H1 (cell line): Measurements from ENCODE around the gene DNAI1. TPM values are rescaled to one million over a fixed set of nuclear protein-coding genes. Genes with fewer than 3 reads are reported as not detected.

Experiments used
- CHD2 ChIP-seq: IDR thresholded peaks from 2 replicates; pipeline ENCODE4 v1.6.1; 2012; ENCODE audit warnings: low read length, improper control_type of control experiment
- CTBP2 ChIP-seq: IDR thresholded peaks from 2 replicates; pipeline ENCODE4 v1.7.0; 2011; ENCODE audit warnings: borderline replicate concordance, mild to moderate bottlenecking, moderate library complexity, mixed read lengths, low read length; ENCODE audit not compliant: insufficient read depth, insufficient read length
- polyA plus RNA-seq, 7 experiments: library from polyadenylated mRNA; depleted of rRNA in 3 of 7; stranded (reverse) in 5 of 7; unstranded in 2 of 7; fragments of >200 nt in 5 of 7; fragments of 200-250 nt in 2 of 7; gene quantifications; 1 replicate in 5 of 7; 2 replicates in 1 of 7; 4 replicates in 1 of 7; pipeline versions ENCODE4 v1.2.1 to v1.2.3, GENCODE V29; 2011 to 2013; ENCODE audit warnings: missing spikeins in 2 of 7, mixed read lengths in 2 of 7
- total RNA-seq: library from RNA; stranded (reverse); fragmentation: NEBNext Ultra II Directional; extraction: Animal tissue kit (Norgen Biotek cat#: 25700); gene quantifications from 2 replicates; pipeline ENCODE4 v1.2.1, GENCODE V29; 2021
- TF ChIP-seq, protein P1 (sequence below): fragments of 300-600 bp; sonication (generic); IDR thresholded peaks from 2 replicates; pipeline ENCODE4 v1.7.1; 2012; ENCODE audit warnings: low read length, moderate library complexity, mild to moderate bottlenecking, inconsistent platforms; ENCODE audit not compliant: insufficient replicate concordance

DNAI1 gene
- total and polyA plus RNA-seq, 2 of the 8 experiments (the other 6 are each of a cell fraction or from before 2014, with no cell fraction given): 0.37 to 0.54 TPM

DNA sequence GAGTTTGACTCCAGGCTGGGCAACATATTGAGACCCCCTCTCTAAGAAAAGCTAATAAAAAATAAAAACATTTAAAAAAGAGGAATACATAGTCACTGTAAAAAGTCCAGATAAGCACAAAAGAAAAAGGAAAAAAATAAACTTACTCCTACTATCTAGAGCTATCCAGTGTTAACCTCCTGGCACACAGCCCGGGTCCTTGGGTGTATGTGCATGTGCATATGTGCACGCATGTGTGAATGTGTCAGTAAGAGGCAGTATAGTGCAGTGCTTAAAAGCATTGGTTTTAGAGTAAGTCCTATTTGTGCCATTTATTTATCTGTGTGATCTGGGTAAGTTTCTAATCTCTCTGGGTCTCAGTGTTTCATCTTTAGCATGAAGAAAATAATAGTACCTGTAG is 26.9 kb upstream of the DNAI1 start (continued):
- TF ChIP-seq, protein P1, sequence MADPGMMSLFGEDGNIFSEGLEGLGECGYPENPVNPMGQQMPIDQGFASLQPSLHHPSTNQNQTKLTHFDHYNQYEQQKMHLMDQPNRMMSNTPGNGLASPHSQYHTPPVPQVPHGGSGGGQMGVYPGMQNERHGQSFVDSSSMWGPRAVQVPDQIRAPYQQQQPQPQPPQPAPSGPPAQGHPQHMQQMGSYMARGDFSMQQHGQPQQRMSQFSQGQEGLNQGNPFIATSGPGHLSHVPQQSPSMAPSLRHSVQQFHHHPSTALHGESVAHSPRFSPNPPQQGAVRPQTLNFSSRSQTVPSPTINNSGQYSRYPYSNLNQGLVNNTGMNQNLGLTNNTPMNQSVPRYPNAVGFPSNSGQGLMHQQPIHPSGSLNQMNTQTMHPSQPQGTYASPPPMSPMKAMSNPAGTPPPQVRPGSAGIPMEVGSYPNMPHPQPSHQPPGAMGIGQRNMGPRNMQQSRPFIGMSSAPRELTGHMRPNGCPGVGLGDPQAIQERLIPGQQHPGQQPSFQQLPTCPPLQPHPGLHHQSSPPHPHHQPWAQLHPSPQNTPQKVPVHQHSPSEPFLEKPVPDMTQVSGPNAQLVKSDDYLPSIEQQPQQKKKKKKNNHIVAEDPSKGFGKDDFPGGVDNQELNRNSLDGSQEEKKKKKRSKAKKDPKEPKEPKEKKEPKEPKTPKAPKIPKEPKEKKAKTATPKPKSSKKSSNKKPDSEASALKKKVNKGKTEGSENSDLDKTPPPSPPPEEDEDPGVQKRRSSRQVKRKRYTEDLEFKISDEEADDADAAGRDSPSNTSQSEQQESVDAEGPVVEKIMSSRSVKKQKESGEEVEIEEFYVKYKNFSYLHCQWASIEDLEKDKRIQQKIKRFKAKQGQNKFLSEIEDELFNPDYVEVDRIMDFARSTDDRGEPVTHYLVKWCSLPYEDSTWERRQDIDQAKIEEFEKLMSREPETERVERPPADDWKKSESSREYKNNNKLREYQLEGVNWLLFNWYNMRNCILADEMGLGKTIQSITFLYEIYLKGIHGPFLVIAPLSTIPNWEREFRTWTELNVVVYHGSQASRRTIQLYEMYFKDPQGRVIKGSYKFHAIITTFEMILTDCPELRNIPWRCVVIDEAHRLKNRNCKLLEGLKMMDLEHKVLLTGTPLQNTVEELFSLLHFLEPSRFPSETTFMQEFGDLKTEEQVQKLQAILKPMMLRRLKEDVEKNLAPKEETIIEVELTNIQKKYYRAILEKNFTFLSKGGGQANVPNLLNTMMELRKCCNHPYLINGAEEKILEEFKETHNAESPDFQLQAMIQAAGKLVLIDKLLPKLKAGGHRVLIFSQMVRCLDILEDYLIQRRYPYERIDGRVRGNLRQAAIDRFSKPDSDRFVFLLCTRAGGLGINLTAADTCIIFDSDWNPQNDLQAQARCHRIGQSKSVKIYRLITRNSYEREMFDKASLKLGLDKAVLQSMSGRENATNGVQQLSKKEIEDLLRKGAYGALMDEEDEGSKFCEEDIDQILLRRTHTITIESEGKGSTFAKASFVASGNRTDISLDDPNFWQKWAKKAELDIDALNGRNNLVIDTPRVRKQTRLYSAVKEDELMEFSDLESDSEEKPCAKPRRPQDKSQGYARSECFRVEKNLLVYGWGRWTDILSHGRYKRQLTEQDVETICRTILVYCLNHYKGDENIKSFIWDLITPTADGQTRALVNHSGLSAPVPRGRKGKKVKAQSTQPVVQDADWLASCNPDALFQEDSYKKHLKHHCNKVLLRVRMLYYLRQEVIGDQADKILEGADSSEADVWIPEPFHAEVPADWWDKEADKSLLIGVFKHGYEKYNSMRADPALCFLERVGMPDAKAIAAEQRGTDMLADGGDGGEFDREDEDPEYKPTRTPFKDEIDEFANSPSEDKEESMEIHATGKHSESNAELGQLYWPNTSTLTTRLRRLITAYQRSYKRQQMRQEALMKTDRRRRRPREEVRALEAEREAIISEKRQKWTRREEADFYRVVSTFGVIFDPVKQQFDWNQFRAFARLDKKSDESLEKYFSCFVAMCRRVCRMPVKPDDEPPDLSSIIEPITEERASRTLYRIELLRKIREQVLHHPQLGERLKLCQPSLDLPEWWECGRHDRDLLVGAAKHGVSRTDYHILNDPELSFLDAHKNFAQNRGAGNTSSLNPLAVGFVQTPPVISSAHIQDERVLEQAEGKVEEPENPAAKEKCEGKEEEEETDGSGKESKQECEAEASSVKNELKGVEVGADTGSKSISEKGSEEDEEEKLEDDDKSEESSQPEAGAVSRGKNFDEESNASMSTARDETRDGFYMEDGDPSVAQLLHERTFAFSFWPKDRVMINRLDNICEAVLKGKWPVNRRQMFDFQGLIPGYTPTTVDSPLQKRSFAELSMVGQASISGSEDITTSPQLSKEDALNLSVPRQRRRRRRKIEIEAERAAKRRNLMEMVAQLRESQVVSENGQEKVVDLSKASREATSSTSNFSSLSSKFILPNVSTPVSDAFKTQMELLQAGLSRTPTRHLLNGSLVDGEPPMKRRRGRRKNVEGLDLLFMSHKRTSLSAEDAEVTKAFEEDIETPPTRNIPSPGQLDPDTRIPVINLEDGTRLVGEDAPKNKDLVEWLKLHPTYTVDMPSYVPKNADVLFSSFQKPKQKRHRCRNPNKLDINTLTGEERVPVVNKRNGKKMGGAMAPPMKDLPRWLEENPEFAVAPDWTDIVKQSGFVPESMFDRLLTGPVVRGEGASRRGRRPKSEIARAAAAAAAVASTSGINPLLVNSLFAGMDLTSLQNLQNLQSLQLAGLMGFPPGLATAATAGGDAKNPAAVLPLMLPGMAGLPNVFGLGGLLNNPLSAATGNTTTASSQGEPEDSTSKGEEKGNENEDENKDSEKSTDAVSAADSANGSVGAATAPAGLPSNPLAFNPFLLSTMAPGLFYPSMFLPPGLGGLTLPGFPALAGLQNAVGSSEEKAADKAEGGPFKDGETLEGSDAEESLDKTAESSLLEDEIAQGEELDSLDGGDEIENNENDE: no peak
- TF ChIP-seq CHD2 (no peak), CTBP2 (no peak)
